HG03439 (cell line): ENCODE measurements around the gene SLC7A5.
A peak's percentile ranks its signal among the peaks of the same experiment; 100 is the strongest.
"Not testable (repeated sequence)": the region's sequence is repeated elsewhere in the genome, so short reads cannot be mapped to it uniquely, and the experiment has no call there.

Experiments
- ATAC-seq: cut with Tn5 transposase; IDR thresholded peaks from one replicate; pipeline ENCODE4 v1.9.1; 2021; ENCODE audit warnings: mild to moderate bottlenecking, moderate library complexity; ENCODE audit not compliant: unreplicated experiment

The SLC7A5 gene

GRCh38 chr16:87889762-87890161 is 20.5 kb upstream of the SLC7A5 start:
- ATAC-seq, result not testable (repeated sequence)

GRCh38 chr16:87888346-87888745 is 19.0 kb upstream of the SLC7A5 start:
- not testable (repeated sequence) for ATAC-seq

- not testable (repeated sequence) for ATAC-seq
Observed at GRCh38 chr16:87887931-87888330, 18.6 kb upstream of the SLC7A5 start.

GRCh38 chr16:87885371-87885967 is 16.2 kb upstream of the SLC7A5 start:
- ATAC-seq, result not testable (repeated sequence)

- ATAC-seq, result no peak
Observed at GRCh38 chr16:87882436-87883019, 13.2 kb upstream of the SLC7A5 start.

- ATAC-seq, result no peak
Observed at GRCh38 chr16:87881324-87882200, 12.3 kb upstream of the SLC7A5 start.

- ATAC-seq, result no peak
Observed at GRCh38 chr16:87880117-87880696, 10.9 kb upstream of the SLC7A5 start.

GRCh38 chr16:87879411-87880013 is 10.2 kb upstream of the SLC7A5 start:
- ATAC-seq, result not testable (repeated sequence)

GRCh38 chr16:87878704-87879103 is 9.4 kb upstream of the SLC7A5 start:
- ATAC-seq, result no peak

- no peak for ATAC-seq
Observed at GRCh38 chr16:87877942-87878507, 8.7 kb upstream of the SLC7A5 start.

GRCh38 chr16:87874639-87875427 is 5.5 kb upstream of the SLC7A5 start:
- ATAC-seq, result no peak

GRCh38 chr16:87870418-87871291 is 1.3 kb upstream of the SLC7A5 start:
- ATAC-seq, result not testable (repeated sequence)

GRCh38 chr16:87869879-87870417 is 641 bp upstream of the SLC7A5 start:
- ATAC-seq, result not testable (repeated sequence)

- peak; percentile 26 for ATAC-seq
Observed at GRCh38 chr16:87868254-87869029, 865 bp downstream of the SLC7A5 start.

- ATAC-seq, result not testable (repeated sequence)
Observed at GRCh38 chr16:87865902-87866555, 3.3 kb downstream of the SLC7A5 start.

- no peak for ATAC-seq
Observed at GRCh38 chr16:87864331-87864989, 4.8 kb downstream of the SLC7A5 start.

GRCh38 chr16:87863327-87863635 is 6.0 kb downstream of the SLC7A5 start:
- ATAC-seq, result not testable (repeated sequence)
